Measurements from ENCODE around the gene TRIM32. TPM values are rescaled to one million over a fixed set of nuclear protein-coding genes. Genes with fewer than 3 reads are reported as not detected.

The TRIM32 gene, protein sequence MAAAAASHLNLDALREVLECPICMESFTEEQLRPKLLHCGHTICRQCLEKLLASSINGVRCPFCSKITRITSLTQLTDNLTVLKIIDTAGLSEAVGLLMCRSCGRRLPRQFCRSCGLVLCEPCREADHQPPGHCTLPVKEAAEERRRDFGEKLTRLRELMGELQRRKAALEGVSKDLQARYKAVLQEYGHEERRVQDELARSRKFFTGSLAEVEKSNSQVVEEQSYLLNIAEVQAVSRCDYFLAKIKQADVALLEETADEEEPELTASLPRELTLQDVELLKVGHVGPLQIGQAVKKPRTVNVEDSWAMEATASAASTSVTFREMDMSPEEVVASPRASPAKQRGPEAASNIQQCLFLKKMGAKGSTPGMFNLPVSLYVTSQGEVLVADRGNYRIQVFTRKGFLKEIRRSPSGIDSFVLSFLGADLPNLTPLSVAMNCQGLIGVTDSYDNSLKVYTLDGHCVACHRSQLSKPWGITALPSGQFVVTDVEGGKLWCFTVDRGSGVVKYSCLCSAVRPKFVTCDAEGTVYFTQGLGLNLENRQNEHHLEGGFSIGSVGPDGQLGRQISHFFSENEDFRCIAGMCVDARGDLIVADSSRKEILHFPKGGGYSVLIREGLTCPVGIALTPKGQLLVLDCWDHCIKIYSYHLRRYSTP
- total RNA-seq = 26.4 and 30.3 TPM in 2 replicates

DNA sequence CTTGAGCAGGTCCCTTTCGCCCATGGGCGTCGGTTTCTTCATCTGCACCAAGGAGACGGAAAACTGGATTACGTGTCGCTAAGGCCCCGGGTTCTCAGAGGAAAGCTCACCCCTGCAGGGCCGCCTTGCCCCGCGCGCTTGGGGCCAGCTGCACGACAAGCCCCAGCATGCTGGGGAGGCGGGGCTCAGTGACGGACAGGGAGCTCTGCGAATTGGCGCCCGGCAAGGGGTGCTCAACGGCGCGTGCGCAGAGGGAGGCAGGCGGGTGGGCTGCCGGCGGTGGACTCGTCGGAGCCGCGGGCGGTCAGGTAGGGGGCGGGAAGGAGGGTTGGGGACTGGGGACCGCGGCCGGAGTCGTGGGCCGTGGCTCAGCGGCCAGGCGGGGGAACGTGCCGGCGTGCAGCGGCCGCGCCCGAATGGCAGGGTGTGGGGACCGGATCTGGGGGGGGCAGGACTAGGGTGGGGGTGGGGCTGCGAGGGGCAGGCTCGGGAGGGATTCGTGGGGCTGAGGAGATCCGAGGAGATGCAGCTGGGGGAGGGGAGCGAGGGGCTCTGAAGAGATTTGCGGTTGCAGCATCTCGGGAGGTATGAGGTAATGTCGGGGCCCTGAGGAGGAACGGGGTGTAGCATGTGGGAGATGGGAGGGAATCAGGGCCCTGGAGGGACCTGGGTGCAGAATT lies at the start of gene TRIM32:
Gene TRIM32 (plus strand): TSS at position 232 of the 680 bp plus-strand sequence. CDS start 10,438 bp downstream, outside the sequence.
- Histone ChIP-seq H3K36me3 (ENCODE audit: control insufficient read depth, insufficient read depth, low read length) (no peaks in the 10 kb centered on the region), H3K27me3 (ENCODE audit: control insufficient read depth, insufficient read depth, low read length) (no peaks in the 10 kb centered on the region), H3K4me3 (ENCODE audit: low read depth, low read length) (peak within 1 kb of the TSS; percentile 83)
- DNase-seq (ENCODE audit: low read depth) = peak; percentile 49
- TF ChIP-seq, protein P1, sequence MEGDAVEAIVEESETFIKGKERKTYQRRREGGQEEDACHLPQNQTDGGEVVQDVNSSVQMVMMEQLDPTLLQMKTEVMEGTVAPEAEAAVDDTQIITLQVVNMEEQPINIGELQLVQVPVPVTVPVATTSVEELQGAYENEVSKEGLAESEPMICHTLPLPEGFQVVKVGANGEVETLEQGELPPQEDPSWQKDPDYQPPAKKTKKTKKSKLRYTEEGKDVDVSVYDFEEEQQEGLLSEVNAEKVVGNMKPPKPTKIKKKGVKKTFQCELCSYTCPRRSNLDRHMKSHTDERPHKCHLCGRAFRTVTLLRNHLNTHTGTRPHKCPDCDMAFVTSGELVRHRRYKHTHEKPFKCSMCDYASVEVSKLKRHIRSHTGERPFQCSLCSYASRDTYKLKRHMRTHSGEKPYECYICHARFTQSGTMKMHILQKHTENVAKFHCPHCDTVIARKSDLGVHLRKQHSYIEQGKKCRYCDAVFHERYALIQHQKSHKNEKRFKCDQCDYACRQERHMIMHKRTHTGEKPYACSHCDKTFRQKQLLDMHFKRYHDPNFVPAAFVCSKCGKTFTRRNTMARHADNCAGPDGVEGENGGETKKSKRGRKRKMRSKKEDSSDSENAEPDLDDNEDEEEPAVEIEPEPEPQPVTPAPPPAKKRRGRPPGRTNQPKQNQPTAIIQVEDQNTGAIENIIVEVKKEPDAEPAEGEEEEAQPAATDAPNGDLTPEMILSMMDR (IDR thresholded peaks at IDR 0.05; ENCODE audit: insufficient read depth, low read length, poor library complexity, severe bottlenecking) = no peak

DNA sequence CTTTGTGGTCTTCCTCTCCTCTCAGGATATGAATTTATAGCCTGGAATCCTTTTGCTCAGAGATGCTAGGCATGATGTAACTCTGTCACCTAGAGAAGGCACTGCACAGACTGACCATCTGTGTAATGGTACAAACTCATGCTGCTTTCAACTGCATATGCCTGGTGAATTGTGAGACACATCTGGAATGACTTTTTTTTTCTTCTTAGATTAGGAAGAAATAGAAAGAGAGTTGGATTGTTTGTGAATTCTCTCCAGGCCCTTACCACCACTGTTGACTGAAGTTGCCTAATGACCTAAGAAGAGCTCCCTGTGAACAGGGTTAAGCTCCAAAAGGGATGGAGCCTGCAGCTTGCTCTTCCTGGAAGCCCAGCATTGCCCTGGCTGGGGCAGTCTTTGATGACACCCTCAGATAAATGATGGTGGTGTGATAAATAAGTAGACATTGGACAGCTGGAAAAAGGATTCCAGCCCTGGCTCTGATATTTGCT lies 47.8 kb upstream of the TRIM32 start:
- Histone ChIP-seq H3K27me3 (ENCODE audit: control insufficient read depth, insufficient read depth, low read length) (no peaks in the 10 kb centered on the region), H3K36me3 (ENCODE audit: control insufficient read depth, insufficient read depth, low read length) (no peaks in the 10 kb centered on the region), H3K4me3 (ENCODE audit: low read depth, low read length) (no peak overlapping the region)
- TF ChIP-seq, protein P1 (IDR thresholded peaks at IDR 0.05; ENCODE audit: insufficient read depth, low read length, poor library complexity, severe bottlenecking) = no peak
- DNase-seq (ENCODE audit: low read depth) = no peak

DNA sequence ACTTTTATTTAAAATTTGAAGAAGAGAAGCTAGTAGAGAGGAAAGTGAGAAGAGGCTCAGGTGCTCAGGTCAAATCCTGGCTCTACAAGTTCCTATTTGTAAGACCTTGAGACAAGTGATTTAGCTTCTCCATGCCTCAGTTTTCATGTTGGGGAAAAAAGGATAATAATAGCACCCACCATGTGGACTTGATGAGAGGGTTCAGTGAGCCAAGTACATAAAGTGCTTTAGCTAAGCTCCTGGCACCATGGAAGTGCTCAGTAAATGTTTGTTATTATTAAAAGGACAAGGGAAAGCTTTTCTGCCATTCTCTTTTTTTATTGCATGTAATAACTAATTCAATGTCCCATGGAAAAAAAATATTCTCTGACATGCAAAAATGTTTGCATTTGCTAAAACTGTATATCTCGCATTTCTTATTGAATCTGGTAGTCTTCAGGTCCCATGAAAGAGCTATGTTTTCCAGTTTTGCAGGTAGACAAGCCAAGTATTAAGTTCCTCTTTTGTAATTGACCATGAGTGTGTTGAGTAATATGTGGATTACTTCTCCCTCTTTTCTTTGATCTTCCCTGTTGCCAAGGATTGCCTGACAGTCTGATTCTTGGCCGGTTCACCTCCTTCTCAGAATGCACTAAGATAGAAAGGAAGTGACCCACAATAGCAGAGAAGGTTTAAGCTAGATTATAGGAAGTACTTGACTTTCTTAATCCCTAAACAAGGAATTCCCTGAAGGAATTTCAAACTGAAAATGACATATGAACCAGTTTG lies 45.6 kb upstream of the TRIM32 start:
- H3K27me3 ChIP-seq (ENCODE audit: control insufficient read depth, insufficient read depth, low read length) = no peaks in the 10 kb centered on the region
- TF ChIP-seq, protein P1 (IDR thresholded peaks at IDR 0.05; ENCODE audit: insufficient read depth, low read length, poor library complexity, severe bottlenecking) = no peak
- no peaks in the 10 kb centered on the region for H3K36me3 ChIP-seq (ENCODE audit: control insufficient read depth, insufficient read depth, low read length)
- no peak overlapping the region for H3K4me3 ChIP-seq (ENCODE audit: low read depth, low read length)
- no peak for DNase-seq (ENCODE audit: low read depth)

DNA sequence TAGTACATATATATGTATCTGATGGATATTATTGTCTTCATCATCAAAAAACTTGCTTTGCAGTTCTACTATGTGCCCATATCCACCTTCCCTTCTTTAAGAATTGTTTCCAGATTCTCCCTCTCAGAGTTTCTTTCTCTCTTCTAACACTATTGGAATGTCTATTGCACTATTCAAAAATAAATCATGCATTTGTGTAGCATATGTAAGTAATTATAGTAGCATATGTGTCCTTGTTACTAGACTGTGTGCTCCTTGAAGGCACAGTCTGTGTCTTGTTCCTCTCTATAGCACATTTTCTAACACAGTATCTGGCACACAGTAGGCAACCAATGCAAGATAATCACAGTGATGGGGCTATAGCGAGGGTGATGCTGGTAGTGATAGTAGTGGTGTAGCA lies 43.4 kb upstream of the TRIM32 start:
- Histone ChIP-seq H3K4me3 (ENCODE audit: low read depth, low read length) (no peak overlapping the region), H3K36me3 (ENCODE audit: control insufficient read depth, insufficient read depth, low read length) (no peaks in the 10 kb centered on the region), H3K27me3 (ENCODE audit: control insufficient read depth, insufficient read depth, low read length) (no peaks in the 10 kb centered on the region)
- DNase-seq (ENCODE audit: low read depth) = no peak
- TF ChIP-seq, protein P1 (IDR thresholded peaks at IDR 0.05; ENCODE audit: insufficient read depth, low read length, poor library complexity, severe bottlenecking) = no peak

DNA sequence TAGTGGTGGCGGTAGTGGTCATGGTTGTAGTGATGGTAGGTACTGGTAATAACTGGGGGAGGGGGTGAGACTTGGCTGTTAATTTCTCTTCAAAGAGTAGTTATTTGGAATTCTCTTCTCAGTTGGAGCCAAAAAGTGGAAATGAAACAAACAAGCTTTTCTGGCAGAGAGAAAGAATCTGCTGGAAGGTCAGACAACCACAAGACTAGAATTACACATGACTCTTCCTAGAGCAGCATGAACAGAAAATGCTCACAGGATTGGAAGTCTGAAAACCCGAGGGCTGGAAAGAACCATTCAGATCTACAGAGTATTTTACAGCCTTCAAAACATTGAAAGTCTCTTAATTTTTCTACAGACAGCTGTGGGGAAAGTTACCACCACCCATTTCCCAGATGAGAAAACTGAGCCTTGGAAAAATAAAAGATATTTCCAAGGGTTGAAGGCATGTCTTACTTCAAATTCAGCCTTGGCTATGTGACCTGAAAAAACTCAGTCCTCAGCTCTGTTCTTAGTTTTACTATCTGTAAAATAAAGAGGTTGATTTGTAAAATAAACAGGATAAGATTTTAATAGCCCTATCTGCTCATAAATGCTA lies 42.9 kb upstream of the TRIM32 start:
- TF ChIP-seq, protein P1 (IDR thresholded peaks at IDR 0.05; ENCODE audit: insufficient read depth, low read length, poor library complexity, severe bottlenecking) = no peak
- Histone ChIP-seq H3K36me3 (ENCODE audit: control insufficient read depth, insufficient read depth, low read length) (no peaks in the 10 kb centered on the region), H3K4me3 (ENCODE audit: low read depth, low read length) (no peak overlapping the region), H3K27me3 (ENCODE audit: control insufficient read depth, insufficient read depth, low read length) (no peaks in the 10 kb centered on the region)
- no peak for DNase-seq (ENCODE audit: low read depth)

Measured in kidney epithelial cell (primary cell).